ENCODE results near the gene FOXK2.

FOXK2 gene

GRCh38 chr17:82517230-82517865 is 2.2 kb upstream of the FOXK2 start:
- no peaks in the 10 kb centered on the region for H3K27me3 ChIP-seq (ENCODE audit: insufficient read depth, low read depth)
- no peak overlapping the region for H3K4me3 ChIP-seq (IDR thresholded peaks at IDR 0.05; ENCODE audit: insufficient read depth, low read depth, low read length)
- H3K79me2 ChIP-seq (ENCODE audit: insufficient read depth, low read depth) = peaks cover 22% of the 10 kb centered on the region
- H3K36me3 ChIP-seq (ENCODE audit: insufficient read depth) = no peaks in the 10 kb centered on the region
- no peak overlapping the region for H3K27ac ChIP-seq
- H4K20me1 ChIP-seq (ENCODE audit: insufficient read depth) = peaks cover 18% of the 10 kb centered on the region; the same call in 1 of the 2 replicates
- no peak for TF ChIP-seq CTCF (conservative IDR thresholded peaks at IDR 0.05; ENCODE audit: low read depth, low read length)
- no peak overlapping the region for H2AFZ ChIP-seq (ENCODE audit: low read depth)
- H3K4me2 ChIP-seq = no peak overlapping the region
- H3K4me1 ChIP-seq (ENCODE audit: low read depth, poor library complexity, severe bottlenecking) = peaks cover 17% of the 10 kb centered on the region
- no peak overlapping the region for H3K9ac ChIP-seq

GRCh38 chr17:82519971-82520903 is 705 bp downstream of the FOXK2 start:
- H3K4me3 ChIP-seq (IDR thresholded peaks at IDR 0.05; ENCODE audit: insufficient read depth, low read depth, low read length) = no peak overlapping the region
- H4K20me1 ChIP-seq (ENCODE audit: insufficient read depth) = peaks cover 40% of the 10 kb centered on the region
- H3K9ac ChIP-seq = peak overlapping the region; percentile 78
- peak overlapping the region; percentile 23; the same call in 1 of the 2 replicates for H2AFZ ChIP-seq (ENCODE audit: low read depth)
- TF ChIP-seq CTCF (conservative IDR thresholded peaks at IDR 0.05; ENCODE audit: low read depth, low read length) = no peak
- peak overlapping the region; percentile 66 for H3K27ac ChIP-seq
- peak overlapping the region; percentile 79 for H3K4me2 ChIP-seq
- H3K4me1 ChIP-seq (ENCODE audit: low read depth, poor library complexity, severe bottlenecking) = peaks cover 28% of the 10 kb centered on the region
- H3K36me3 ChIP-seq (ENCODE audit: insufficient read depth) = no peaks in the 10 kb centered on the region
- H3K79me2 ChIP-seq (ENCODE audit: insufficient read depth, low read depth) = peaks cover 51% of the 10 kb centered on the region
- H3K27me3 ChIP-seq (ENCODE audit: insufficient read depth, low read depth) = no peaks in the 10 kb centered on the region

DNA sequence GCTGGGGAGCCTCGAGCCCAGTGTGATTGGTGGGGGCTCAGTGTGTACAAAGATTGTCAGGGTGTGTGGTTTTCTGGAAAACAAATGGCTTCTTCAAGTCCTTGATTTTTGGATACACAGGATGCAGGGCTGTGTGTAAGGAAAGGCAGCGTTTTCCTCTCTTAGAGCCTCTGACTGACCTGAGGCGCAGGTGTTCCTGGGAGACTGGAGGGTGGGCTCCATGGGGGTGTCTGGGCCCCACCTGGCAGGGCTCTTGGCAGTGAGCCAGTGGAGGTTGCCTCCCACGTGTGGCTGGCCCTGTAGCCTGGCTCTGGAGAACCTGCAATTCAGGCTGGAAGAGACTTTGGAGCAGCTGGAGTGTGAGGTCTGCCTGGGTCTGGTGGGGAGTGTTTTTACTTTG is 5.0 kb downstream of the FOXK2 start:
- Histone ChIP-seq H3K4me1 (ENCODE audit: low read depth, poor library complexity, severe bottlenecking) (peaks cover 25% of the 10 kb centered on the region), H4K20me1 (ENCODE audit: insufficient read depth) (peaks cover 71% of the 10 kb centered on the region), H3K36me3 (ENCODE audit: insufficient read depth) (no peaks in the 10 kb centered on the region), H3K4me3 (IDR thresholded peaks at IDR 0.05; ENCODE audit: insufficient read depth, low read depth, low read length) (no peak overlapping the region), H2AFZ (ENCODE audit: low read depth) (no peak overlapping the region), H3K9ac (no peak overlapping the region), H3K27ac (no peak overlapping the region), H3K27me3 (ENCODE audit: insufficient read depth, low read depth) (no peaks in the 10 kb centered on the region), H3K4me2 (no peak overlapping the region), H3K79me2 (ENCODE audit: insufficient read depth, low read depth) (peaks cover 94% of the 10 kb centered on the region)
- no peak for TF ChIP-seq CTCF (conservative IDR thresholded peaks at IDR 0.05; ENCODE audit: low read depth, low read length)

- TF ChIP-seq CTCF (conservative IDR thresholded peaks at IDR 0.05; ENCODE audit: low read depth, low read length) = no peak
- no peak overlapping the region for H3K9ac ChIP-seq
- H3K27me3 ChIP-seq (ENCODE audit: insufficient read depth, low read depth) = no peaks in the 10 kb centered on the region
- peaks cover 36% of the 10 kb centered on the region for H3K4me1 ChIP-seq (ENCODE audit: low read depth, poor library complexity, severe bottlenecking)
- no peak overlapping the region for H3K4me2 ChIP-seq
- H3K36me3 ChIP-seq (ENCODE audit: insufficient read depth) = no peaks in the 10 kb centered on the region
- no peak overlapping the region for H3K27ac ChIP-seq
- H3K79me2 ChIP-seq (ENCODE audit: insufficient read depth, low read depth) = peaks cover 100% of the 10 kb centered on the region
- H3K4me3 ChIP-seq (IDR thresholded peaks at IDR 0.05; ENCODE audit: insufficient read depth, low read depth, low read length) = no peak overlapping the region
- peaks cover 76% of the 10 kb centered on the region for H4K20me1 ChIP-seq (ENCODE audit: insufficient read depth)
- no peak overlapping the region for H2AFZ ChIP-seq (ENCODE audit: low read depth)
These were observed 6.2 kb downstream of the FOXK2 start for GRCh38 chr17:82525712-82526111.

Data from KMS-11 (cell line).